Measurements from ENCODE around the gene ITGA5.

The ITGA5 gene

DNA sequence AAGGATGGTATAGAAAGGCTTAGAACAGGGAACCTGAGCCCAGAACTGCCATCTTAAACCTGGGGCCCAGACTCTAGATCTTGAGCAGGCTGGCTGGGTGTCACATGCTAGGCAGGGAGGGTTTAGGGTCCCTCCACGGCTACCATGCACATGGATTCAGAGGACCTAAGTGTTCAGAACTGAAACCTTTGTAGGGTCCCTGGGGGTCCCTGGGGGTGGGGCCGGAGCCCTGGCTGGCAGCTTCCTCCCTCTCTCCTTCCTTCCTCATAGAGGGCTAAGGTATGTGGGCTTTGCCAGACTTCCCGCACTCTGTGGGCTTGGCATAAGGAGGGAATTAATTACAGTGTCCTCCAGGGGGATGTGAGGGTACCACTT is 29.9 kb downstream of the ITGA5 start:
- no peak for DNase-seq (ENCODE audit: low spot score)

DNA sequence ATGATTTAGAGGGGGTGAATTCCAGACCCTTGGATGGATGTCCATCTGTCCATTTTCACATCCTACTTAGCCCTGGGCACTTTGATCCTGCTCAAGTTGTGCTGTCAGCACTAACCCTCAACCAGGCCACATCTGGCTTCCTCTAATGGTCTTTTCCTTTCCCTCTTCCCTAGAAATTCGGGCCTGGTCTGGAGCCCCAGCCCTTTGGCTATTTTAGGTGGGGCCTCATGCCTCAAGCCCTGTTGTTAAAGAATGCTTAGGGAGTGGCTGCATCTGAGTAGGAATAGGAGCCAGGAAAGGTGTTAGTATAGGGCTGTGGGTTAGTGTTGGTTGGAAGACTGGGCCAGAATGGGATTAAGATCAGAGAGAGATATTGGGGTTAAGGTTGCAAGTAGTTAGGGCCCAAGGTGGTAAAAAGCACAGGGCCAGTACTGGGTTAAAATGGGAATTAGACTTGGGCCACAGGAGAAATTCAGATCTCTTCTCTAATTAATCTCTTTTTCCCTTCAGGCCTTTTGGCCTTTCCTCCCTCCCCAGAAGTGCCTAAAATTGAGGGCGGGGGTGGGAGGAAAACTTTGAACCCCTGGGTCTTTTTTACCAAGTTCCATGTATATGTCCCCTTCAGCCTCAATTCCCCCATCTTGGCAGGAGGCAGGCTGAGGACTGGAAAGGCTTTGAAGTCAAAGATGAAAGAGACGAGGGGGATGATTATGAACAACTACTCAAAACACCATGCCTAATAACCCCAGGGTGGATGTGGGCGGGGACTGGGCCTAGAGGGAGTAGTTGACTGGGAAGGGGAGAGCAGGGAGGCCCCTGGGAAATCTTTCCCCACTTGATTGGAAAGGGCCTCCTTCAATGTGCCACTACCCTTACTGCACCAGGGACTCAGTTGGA is 30.6 kb downstream of the ITGA5 start:
- peak; percentile 58 for DNase-seq (ENCODE audit: low spot score)

DNA sequence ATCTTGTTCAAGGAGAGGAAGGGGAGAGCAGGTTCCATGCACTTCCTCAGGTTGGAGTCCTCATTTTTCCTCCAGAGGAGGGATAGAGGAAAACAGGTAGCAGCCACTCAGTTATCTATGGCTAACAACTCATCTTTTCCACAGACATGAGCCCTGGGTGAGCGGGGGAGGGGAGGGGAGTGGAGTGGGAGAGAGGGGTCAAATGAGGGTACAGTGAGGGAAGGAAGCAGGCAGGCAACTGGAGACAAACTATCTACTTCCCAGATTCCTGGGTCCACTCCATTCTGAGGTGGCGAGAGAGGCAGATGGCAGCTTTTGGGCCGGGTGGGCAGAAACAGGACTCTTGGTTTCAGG is 32.0 kb downstream of the ITGA5 start:
- no peak for DNase-seq (ENCODE audit: low spot score)

DNA sequence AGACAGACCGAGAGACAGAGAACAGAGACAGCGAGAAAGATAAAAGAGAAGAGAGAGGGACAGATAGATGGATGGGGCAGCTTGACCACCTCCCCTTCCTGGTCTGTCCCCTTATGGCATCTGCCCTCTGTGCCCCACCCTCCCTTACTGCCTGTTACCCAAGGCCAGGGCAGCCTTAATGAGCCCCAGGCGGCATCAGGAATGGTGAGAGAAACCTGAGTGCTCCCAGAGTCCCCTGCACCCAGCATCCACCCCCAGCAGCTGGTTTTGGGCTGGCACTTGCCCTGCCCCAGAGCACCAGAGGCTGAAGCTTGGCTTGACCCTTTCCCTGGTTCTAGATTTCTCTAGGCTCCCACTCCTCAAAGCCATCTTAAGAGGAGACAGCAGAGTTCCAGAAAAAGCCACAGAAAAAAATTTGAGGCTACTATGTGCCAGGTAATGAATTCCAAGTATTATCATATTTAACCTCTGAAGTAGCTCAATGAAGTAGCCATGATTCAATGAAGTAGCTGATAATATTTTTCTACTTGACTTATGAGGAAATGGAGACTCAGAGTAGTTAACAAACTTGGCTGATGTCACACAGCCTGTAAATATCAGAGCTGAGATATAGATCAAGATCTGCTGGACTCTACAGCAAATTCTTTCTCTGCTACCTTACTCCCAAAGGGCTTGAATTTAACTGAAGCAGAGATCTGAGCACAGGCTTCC is 32.5 kb downstream of the ITGA5 start:
- no peak for DNase-seq (ENCODE audit: low spot score)

DNA sequence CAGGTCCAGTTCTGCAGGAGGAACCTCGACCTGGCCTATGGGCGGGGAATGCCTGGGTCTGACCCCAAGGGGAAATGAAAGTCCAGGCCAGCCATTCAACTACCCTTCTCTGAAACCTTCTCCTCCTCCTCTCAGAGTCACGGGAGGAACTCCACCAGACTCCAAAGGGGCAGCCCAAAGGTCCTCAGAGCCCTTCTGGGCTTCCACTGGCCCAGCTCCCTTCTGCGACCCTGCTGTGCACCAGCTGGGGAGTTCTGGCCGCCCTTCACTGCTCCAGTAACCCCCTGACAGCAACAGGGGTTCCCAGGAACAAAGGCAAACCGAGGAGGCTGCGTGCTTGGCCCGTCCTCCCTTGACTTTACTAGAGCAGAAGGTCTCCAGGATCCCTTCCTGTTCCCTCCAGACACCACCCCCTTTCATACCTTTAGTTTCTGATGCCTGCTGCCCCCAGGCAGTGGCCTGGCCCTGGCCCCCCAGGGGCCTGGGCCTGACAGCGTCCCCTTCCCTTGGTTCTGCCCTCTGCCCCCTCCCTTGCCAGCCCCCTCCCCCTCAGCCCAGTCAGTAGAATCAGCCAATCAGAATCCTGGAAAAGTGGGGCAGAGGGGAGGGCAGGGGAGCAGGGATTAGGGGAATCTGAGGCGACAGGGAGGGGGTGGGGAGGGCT is 33.7 kb downstream of the ITGA5 start:
- DNase-seq (ENCODE audit: low spot score), result no peak

DNA sequence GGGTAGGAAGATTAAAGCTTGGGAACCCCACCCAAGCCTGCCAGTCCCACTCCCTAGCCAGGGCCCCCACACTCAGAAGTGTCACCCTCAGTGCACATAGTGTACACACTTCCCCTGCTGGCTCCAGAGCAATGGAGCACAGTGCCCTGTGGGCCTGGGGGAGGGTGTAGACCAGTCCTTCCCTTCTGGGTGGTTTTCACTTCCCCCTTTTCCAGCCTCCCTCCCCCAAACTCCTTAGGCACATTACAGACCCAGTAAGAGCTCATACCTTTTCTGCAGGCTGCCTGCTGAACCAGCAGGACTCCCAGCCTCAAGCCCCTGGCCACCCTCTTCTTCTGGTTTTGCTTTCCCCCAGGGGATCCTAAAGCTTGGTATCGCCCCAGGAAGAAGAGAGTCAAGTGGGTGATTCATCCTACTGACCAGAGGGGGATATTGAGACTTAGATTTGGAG is 34.5 kb downstream of the ITGA5 start, which contains the start of gene ZNF385A:
Gene ZNF385A, minus strand, starts transcription at position 143 of the 451 bp plus-strand sequence. CDS start 219 bp downstream, outside the sequence.
- no peak for DNase-seq (ENCODE audit: low spot score)

DNA sequence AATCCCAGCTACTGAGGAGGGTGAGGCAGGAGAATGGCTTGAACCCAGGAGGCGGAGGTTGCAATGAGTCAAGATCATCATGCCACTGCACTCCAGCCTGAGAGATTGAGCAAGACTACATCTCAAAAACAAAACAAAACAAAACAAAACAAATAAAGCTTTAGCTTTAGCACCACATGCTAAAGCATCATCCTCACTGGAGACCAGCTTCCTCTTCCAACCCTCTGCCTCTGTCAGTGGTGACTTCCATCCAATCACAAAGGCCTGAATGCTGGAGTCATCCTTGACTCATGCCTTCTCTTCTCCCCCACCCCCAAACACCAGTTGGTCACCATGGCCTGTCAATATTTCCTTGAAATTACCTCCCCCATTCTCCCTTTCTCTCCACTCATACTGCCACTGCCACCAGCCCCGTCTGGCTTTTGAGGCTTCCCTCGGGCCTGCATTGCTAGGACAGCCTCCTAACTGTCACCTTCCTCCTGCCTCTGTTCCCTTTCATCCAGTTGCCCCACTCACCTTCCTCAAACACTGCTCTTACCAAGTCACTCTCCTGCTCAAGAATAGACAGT is 35.9 kb downstream of the ITGA5 start:
- no peak for DNase-seq (ENCODE audit: low spot score)

DNA sequence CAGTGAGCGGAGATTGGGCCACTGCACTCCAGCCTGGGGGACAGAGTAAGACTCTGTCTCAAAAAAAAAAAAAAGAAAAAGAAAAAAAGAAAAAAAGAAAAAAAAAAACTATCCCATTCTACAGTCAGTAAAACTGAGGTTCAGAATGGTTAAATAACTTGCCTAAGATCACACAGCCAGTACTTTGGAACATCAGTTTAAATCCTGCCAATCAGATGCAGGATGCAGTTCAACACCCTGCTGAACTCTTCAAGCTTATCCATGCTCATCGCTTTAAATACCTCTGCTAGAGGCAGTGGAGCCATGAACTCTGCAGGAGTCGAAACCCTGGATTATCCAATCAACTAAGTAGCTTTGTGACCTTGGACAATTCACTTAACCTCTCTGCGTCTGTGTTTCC is 37.9 kb downstream of the ITGA5 start:
- DNase-seq (ENCODE audit: low spot score), result no peak

DNA sequence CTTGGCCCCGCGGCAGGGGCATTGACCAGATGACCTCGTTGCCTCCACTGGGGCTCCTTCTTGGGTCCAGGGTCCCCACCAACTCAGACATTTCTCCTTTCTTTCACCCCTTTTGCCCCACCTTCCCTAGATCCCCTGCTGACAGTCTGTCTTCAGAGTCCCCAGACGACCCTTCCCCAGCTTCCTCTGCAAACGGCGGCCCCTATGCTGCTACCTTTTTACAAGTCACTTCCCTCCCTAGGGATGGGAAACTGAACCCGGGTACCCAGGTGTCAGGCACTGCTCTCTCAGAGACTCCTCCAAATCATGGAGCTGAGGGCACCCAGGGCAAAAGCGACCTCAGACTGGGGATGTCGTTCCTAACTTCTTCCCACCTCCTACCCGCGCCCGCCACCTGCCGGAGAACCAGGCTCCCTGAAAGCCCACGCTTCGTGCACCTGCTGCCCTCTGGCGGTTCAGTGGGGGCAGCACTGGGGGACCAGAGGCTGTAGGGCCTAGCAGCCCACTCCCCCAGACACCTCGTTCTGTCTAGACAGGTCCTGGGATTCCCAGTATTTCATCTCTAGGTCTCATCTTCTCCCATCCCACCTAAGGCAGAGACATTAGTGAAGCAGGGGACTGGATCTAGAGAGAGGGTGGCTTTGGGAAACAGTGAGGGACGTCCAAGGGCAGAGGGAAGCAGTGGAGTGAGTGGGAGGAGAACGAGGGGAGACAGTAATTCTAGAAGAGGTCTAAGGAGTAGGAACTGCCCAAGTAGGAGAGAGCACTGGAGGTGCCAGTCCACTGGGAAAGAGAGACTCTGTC is 39.5 kb downstream of the ITGA5 start:
- DNase-seq (ENCODE audit: low spot score), result peak; percentile 96

DNA sequence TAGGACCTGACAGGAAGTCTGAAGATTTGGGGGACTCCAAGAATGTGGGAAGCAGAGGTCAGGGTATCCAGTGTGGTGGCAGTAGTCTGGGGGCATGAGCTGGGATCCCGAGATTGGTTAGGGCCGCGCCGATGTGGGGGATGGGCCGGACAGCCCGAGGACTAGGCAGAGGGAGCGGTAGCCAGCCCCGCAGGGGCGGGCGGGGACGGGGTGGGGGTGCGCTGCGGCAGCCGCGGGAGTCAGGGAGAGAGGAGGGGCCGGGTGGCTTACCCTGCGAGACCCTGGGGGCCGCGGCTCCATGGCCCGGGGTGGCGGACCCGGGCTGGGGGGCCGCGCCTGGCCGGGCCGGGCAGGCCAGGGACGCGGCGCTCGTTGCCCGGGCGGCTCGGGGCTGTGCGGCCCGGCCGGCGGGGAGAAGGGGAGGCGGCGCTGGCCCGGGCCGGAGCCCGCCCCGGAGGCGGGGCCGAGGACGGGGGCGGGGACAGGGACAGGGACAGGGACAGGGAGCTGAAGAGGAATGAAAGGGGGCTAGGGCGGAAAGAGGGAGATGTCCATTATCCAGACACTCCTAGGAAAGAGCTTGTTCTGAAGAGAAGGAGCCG is 40.2 kb downstream of the ITGA5 start:
- peak; percentile 83 for DNase-seq (ENCODE audit: low spot score)

DNA sequence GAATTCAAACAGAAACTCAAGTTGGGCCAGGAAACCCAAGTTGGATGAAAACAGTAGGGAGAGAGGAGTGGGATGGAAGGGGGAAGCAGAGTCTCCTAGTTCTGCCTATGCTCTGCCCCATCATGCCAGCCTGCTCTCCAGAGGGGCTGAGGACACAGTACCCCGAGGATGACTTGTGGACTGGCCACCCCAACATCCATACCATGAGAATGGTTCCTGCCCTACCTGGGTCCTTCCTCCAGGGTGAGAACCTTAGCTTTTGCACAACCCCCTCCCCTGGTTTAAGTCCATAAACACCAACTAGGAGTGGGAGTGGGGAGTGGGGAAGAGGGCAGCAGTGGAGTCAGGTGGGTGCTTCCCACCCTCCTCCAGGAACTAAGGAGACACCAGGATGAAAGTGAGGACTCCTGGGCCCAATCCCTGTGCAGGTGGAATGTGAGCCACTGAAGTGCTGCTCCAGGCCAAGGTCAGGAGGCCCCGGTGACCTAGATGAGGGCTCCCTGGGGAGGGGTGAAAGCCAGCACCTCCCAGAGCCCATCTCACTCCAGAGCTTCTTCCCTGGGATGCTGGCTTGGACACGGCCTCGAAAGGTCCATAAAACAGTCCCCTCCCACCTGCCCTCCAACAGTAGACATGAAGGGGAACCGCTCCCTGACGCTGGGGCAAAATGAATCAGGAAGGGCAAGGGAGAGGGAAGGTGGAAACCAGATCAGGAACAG is 41.1 kb downstream of the ITGA5 start:
- DNase-seq (ENCODE audit: low spot score), result no peak

DNA sequence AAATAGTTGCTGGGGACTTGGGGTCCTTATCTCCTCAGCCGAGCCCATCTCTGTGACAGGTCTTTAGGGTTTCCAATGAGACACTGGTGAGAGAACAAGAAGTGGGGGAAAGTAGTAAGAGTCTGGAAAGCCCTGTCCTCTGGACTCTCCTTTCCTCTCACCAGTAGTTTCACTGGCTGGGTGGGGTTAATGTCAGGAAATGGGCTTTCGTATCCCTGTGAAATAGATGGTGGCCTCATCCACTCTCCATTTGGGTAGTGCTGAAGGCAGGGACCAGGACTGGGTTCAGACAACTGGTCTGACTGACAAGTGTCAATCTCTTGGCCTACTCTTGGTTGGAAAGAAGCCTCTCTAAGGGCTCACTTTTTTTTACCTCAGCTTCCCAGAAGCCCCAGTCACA is 42.1 kb downstream of the ITGA5 start:
- DNase-seq (ENCODE audit: low spot score), result no peak

DNA sequence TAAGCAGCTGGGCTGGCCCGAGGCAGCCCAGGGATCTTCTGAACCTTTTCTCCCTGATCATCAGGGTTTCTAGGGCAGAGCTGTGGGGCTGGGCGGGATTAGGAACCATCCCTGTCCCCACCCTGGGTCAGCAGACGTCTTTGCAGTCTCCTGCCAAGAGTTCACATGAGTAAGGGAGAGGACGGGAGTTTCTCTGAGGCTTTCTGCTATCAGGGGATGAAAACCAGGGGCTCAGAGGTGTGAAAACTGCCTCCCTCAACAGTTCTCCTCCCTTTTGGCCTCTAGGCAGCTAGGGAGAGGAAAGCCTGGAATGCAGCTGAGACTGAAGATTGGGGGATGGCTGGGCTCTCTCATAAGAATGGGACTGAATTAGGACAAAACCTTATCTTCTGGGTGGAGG is 42.5 kb downstream of the ITGA5 start:
- no peak for DNase-seq (ENCODE audit: low spot score)

DNA sequence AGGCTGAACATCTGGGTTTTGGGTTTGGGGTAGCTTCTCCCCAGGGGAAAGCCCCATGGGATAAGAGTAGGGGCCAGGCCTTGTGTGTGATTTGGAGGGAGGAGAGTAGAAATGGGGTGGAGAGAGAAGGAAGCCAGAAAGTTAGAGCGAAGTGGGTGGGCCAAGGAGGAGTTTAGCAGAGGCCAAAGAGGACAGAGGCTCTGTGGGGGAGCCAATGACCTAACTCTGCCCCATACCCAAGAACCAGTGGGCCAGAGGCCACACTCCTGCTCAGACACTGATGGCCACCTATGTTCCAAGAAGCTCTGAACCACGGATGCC is 43.8 kb downstream of the ITGA5 start:
- no peak for DNase-seq (ENCODE audit: low spot score)

DNA sequence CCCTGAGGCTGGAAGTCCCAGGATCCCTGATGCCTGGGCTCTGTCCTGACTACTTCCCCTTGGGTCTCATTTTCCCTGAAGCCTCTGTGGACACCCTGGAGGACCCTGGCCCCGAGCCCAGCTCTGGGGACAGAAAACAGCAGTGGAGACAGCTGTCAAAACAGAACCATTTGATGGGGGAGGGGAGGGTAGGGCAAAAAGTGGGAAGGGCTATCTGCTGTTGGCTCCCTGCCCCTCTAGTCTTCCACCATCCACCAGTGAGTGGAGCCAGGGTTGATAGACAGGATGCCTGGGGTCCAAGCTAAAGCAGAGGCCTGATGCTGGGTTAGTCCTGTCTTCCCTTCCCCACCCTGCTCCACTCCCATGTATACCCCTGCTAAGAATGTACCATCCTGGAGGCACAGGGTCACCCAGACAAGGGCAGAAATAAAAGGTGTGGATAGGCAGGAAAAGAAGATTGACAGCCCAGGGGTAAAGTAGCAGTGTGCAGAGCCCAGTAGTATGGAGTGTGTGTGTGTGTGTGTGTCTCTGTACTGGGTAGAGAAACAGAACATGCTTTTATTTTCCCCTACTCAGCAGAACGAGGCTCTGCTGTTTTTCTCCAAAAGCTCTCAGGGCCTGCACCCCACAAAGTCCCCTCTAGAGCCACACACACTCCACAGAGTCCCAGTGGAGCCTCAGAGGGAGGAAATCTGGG is 44.4 kb downstream of the ITGA5 start:
- no peak for DNase-seq (ENCODE audit: low spot score)

DNA sequence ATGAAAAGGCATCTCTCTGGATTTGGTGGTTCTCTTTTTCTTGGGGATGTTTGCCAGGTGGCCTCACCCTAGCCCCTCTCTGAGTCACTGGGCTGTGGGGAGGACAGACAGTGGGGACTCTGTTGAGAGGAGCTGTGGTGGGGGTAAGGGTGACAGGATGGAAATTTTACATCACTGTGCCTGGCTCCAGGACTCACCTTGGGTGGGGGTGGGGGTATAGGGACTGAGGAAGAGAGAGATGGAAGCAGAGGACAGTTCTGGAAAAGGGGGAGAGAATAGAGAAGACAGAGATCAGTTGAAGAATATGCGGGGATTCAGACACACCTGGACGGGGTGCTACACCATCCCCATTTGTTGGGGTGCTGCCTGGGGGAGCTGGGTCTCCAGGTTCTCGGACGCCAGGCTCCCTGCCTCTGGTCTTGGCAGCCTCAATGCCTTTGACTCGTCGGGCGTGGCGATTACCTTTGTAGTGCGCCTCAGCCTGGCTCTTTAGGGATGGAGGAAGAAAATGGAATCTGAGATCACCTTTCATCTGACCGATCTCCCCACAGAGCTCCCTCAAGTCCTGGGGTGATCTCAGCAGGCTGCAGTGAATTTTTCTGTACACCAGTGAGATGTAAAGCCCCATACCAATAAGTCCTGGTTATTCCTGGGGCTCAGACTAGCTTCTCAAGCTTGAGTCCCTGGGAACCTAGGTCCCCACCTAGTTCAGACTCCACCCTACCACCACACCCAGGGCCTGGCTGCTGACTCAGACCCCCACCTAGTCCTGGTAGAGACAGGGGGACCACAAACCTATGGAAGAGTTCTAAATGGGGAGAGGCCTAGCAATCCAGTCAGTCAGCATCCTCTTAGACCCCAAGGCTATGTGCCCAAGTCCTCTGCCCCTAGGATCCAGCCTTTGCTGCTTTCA is 45.2 kb downstream of the ITGA5 start:
- DNase-seq (ENCODE audit: low spot score), result peak; percentile 75

DNA sequence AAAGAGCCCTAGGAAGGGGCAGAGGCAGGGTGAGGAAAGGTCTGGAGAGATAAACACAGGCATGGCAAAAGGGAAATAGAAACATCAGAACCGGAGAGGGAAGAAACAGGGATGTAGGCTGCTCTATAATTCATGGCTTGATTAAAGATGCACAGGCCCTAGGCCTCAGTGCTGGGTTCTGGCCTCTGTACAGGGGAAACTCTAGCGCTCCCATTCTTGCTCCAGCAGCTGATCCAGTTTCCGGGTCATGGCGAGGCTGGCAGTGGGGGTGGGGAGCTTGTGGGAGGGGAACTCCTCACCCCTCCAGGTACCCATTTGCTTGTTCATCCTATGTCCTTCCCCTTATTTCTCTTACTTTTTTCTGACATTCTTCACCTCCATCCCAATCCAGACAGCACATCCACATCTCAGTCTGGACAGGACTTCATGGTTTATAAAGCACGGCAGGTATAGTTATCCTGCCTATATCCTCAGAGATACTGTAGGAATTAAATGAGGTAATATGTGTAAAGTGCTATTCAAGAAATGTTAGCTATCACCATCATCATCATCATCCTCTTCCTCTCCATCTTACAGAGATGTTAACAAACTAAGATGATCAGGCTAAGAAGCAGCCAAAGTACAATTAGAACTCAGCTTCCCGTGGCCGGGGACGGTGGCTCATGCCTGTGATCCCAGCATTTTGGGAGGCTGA is 46.8 kb downstream of the ITGA5 start:
- DNase-seq (ENCODE audit: low spot score), result no peak

DNA sequence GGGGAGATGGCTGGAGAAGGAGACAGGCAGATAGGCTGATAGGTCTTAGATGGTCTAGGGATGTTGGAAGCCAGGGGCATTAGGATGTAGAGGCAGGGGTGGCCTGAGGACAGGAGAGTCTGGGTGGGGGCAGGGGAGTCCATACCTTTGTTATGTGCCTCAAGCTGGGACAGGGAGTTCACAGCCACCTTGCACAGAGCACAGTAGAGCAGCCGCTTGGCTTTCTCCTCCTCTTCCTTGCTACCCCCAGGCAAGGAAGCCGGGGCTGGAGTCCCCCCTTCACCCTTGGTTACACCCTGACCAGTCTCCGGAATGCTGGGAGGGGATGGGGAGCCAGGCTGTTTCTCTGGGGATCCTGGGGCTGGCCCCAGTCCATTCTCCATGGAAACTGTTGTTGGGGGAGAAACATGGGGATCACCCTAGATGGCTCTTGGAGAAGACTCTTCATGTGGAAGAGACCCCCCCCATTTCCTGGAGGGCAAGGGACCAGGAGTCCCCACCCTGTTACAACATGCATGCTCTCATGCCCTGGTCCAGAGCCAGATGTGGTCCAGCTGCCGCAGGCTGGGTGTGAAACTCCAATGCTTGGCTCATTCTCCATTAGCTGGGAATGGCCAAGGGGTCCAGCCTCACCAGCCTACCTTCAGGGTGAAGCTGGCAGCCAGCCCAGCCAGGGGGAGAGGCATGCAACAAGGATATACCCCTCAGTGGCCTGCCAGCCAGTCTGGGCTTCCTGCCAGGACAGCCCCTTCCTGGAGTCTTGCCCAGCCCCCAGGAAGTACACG is 47.5 kb downstream of the ITGA5 start:
- no peak for DNase-seq (ENCODE audit: low spot score)
